ENCODE measurements around the gene CUBN.

DNA sequence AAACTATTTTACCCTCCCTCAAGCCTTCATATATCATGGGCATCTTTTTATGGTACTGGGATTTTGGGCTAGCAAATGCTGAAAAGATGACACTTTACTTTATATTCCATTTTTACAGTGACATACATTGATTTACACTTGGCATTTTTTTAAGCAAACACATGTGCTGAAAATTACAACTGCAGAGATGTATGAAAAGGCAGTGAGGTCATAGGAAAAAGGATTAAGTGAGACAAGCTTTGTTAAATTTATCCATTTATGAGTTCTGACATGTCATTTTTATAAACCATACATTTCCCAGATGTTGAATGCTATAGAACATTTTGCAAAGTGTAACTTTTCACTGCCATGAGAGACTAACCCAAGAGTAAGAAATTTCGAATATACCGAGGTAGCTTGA, 243.6 kb downstream of the CUBN start:
- TF ChIP-seq, protein P1, sequence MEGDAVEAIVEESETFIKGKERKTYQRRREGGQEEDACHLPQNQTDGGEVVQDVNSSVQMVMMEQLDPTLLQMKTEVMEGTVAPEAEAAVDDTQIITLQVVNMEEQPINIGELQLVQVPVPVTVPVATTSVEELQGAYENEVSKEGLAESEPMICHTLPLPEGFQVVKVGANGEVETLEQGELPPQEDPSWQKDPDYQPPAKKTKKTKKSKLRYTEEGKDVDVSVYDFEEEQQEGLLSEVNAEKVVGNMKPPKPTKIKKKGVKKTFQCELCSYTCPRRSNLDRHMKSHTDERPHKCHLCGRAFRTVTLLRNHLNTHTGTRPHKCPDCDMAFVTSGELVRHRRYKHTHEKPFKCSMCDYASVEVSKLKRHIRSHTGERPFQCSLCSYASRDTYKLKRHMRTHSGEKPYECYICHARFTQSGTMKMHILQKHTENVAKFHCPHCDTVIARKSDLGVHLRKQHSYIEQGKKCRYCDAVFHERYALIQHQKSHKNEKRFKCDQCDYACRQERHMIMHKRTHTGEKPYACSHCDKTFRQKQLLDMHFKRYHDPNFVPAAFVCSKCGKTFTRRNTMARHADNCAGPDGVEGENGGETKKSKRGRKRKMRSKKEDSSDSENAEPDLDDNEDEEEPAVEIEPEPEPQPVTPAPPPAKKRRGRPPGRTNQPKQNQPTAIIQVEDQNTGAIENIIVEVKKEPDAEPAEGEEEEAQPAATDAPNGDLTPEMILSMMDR (IDR thresholded peaks at IDR 0.05): no peak
- TF ChIP-seq POLR2A (IDR thresholded peaks at IDR 0.05): no peak
- TF ChIP-seq POLR2AphosphoS5 (IDR thresholded peaks at IDR 0.05): no peak
- no peak for TF ChIP-seq EP300 (IDR thresholded peaks at IDR 0.05)
